ENCODE measurements around the gene SDCCAG8.

Gene SDCCAG8

GRCh38 chr1:243505986-243506689 is 250.3 kb downstream of the SDCCAG8 start:
- no peak for DNase-seq (ENCODE audit: low read depth)

DNA sequence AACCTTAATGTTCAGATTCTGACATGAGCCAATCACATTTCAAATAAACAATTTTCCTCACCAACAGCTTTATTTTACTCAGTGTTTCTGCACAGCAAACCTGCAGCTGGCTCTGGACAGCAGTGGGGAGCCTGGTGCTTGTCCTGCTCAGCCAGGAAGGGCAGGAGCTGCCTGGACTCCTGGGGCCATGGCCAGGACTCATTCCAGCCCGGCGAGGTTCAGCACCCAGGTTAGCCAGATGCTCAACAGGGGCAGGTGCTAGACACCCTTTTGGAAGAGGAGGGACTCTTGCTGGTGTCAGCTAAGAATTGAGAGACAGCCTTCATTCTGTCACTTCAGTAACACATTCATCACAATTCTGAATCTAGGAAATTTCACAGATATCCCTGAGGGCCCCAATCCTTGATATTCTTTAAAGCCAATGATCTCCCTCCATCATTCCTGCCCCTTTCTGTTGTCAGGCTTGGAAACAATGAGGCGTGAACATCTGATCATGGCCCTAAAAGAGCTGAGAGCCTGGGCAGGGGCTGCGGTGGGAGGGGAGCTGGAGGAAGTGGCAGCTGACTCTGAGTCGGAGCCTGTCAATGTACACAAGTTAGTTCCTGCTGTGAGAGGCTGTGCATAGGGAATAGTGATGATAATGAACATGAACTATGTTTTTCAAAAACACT is 251.3 kb downstream of the SDCCAG8 start:
- DNase-seq (ENCODE audit: low read depth), result no peak

GRCh38 chr1:243507672-243508302 is 251.9 kb downstream of the SDCCAG8 start:
- no peak for DNase-seq (ENCODE audit: low read depth)

- no peak for DNase-seq (ENCODE audit: low read depth)
Measured at GRCh38 chr1:243508303-243508713, 252.5 kb downstream of the SDCCAG8 start.

DNA sequence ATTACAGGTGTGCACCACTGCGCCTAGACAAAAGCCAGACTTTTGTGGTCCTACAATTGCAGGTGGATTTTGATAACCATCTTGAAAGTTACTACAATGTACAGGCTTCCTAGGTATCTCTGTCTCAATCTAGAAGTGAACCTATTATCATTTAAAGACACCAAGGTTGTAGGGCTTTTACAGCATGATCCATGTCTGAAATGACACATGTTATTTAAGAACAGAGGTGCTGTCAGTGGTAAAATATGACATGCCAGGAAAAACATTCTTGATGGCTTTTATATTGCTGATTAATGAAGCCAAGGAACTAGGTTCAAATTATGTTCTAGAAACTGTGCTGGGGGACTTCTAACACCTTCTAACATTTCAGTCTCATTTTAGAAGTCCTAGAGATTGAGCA is 253.1 kb downstream of the SDCCAG8 start:
- no peak for DNase-seq (ENCODE audit: low read depth)

DNA sequence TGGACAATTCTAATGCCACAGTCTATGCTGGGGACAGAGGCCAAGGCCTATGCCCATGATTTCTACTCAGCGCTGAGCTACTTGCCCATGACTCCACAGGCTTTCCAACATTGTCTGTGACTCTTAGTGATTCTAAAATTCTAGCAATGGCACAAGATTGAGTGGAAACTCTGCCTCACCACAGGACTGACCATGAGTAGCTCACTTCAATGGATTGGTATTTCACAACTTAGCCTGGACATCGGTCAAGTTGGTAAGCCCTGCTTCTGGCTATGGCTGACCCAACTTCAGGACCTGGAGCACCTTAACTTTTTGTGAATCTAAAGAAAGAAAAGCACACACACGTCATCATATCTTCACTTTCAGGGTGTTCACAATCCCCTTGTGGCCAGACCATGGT is 255.1 kb downstream of the SDCCAG8 start:
- no peak for DNase-seq (ENCODE audit: low read depth)

- DNase-seq (ENCODE audit: low read depth), result no peak
Measured at GRCh38 chr1:243513726-243514491, 258.1 kb downstream of the SDCCAG8 start.

DNA sequence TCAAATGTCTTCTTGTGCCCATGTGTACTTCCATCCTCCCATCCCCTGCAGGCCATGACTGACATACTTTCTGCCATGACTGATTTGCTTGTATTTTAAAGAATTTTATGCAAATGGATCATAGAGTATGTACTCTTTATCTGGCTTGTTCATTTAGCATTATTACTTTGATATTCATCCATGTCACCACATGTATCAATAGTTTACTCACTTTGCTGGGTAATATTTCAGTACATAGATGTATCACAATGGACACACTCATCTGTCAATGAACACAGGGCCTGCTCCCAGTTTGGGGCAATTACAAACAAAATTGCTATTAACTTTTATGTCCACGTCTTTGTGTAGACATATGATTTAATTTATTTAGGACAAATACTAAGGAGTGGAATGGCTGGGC is 259.1 kb downstream of the SDCCAG8 start:
- DNase-seq (ENCODE audit: low read depth), result no peak

DNA sequence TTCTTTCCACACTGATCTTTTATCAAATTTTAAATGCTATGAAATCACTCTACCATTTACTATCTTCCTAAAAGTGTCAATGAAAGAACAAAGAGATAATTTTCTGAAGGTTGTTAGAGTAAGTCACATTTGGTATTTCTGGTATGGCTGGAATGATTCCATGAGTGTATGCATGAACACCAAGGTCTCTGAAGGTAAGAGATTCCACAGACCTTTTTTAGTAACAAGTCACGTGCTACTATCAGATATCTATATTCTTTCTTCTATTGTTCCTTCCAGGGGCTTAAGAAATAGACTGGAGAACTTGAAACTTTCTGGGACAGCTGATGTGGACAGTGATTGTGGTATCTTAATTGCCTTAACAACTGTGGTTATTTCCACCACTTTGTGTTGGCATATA is 265.0 kb downstream of the SDCCAG8 start:
- no peak for DNase-seq (ENCODE audit: low read depth)

DNA sequence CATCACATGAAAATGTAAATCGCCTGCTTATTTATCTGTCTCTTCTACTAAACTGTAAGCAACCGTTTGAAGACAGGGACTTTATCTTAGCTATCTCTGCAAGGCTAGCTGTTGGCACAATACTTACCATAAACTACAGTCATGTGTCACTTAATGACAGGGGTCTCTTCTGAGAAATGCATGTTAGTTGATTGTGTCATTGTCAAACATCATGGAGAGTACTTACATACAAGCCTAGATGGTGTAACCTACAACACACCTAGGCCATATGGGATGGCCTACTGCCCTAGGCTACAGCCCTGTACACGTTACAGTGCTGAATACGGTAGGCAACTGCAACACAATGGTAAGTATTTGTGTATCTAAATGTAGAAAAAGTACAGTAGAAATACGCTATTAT is 267.9 kb downstream of the SDCCAG8 start:
- DNase-seq (ENCODE audit: low read depth), result no peak

DNA sequence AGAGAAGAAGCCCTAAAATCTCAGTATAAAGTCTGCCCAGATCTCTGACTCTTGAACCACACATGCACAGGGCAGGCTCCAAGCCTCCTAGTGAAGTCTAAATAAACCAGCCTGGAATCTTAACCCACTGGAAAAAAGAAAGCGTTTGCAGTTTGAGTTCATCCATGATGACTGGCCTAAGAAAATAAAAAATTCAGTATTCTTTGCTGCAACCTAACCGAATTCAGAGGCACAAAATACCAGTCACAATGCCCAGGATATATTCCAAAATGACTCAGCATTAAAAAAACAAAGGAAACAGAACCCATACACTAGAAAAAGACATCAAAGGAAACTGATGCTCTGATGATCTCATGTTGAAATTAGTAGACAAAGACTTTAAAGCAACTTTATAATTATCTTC is 269.2 kb downstream of the SDCCAG8 start:
- DNase-seq (ENCODE audit: low read depth), result no peak

- no peak for DNase-seq (ENCODE audit: low read depth)
Measured at GRCh38 chr1:243526180-243526579, 270.3 kb downstream of the SDCCAG8 start.

DNA sequence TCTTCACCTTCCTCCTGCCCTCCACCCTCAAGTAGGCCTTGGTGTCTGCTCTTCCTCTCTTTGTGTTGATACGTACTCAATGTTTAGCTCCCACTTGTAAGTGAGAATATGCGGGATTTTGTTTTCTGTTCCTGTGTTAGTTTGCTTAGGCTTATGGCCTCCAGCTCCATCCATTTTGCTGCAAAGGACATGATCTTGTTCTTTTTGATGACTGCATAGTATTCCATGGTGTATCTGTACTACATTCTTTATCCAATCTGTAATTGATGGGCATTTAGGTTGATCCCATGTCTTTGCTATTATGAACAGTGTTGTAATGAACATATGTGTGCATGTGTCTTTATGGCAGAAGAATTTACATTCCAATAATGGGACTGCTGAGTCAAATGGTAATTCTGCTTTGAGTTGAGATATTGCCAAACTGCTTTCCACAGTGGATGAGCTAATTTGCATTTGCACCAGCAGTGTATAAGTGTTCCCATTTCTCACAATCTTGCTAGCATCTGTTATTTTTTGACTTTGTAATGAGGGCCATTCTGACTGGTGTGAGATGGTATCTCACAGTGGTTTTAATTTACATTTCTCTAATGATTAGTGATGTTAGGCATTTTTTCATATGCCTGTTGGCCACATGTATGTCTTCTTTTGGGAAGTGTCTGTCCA is 272.7 kb downstream of the SDCCAG8 start:
- DNase-seq (ENCODE audit: low read depth), result no peak

DNA sequence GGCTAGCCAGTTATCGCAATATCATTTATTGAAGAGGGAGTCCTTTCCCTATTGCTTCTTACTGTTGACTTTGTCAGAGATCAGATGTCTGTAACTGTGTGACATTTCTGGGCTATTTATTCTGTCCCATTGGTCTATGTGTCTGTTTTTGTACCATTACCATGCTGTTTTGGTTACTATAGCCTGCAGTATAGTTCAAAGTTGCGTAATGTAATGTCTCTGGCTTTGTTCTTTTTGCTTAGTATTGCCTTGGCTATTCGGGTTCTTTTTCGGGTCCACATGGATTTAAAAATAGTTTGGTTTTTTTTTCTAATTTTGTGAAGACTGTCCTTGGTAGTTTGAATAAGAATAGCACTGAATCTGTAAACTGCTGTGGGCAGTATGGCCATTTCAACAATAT is 273.7 kb downstream of the SDCCAG8 start:
- DNase-seq (ENCODE audit: low read depth), result no peak

- no peak for DNase-seq (ENCODE audit: low read depth)
Measured at GRCh38 chr1:243535014-243535413, 279.2 kb downstream of the SDCCAG8 start.

DNA sequence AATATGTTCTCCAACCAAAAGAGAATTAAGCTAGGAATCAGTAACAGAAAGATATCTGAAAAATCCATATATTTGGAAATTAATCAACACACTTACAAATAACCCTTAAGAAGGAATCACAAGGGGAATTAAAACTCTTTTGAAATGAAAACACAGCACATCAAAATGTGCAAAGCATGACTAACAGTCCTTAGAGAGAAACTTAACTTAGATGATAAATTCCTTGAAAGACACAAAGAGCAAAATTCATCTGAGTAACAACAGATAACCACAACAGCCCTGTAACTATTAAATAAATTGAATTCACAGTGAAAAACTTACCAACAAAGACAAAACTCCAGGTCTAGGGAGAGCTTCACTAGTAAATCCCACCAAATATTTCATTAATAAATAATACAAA is 283.8 kb downstream of the SDCCAG8 start:
- DNase-seq (ENCODE audit: low read depth), result no peak

GRCh38 chr1:243542739-243543415 is 287.0 kb downstream of the SDCCAG8 start:
- no peak for DNase-seq (ENCODE audit: low read depth)

- no peak for DNase-seq (ENCODE audit: low read depth)
Measured at GRCh38 chr1:243543501-243543900, 287.7 kb downstream of the SDCCAG8 start.

GRCh38 chr1:243546457-243546856 is 290.6 kb downstream of the SDCCAG8 start:
- no peak for DNase-seq (ENCODE audit: low read depth)

GRCh38 chr1:243547891-243548290 is 292.1 kb downstream of the SDCCAG8 start:
- DNase-seq (ENCODE audit: low read depth), result no peak

DNA sequence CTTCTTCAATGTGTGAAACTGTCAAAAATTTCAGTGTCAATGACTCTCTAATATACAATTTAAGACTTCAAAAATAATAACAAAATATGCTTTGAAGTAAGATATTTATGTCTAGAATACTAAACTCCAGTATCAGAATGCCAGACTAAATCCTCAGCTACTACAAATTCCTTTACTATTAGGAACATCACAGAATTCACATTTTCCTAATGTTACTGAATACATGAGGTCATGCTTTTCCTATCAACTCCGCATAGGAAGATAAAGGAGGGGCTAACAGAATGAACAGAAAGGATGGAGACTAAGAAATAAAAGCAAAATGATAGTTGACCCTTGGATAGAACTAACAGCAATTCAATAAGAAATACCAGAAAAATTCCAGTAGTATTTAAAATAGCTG is 292.7 kb downstream of the SDCCAG8 start:
- DNase-seq (ENCODE audit: low read depth), result no peak

- no peak for DNase-seq (ENCODE audit: low read depth)
Measured at GRCh38 chr1:243549108-243549507, 293.3 kb downstream of the SDCCAG8 start.

Data from CMK (cell line).